Measurements from ENCODE around the gene KRTAP4-6. TPM values are rescaled to one million over a fixed set of nuclear protein-coding genes. Genes with fewer than 3 reads are reported as not detected.
"Not testable (repeated sequence)": the region's sequence is repeated elsewhere in the genome, so short reads cannot be mapped to it uniquely, and the experiment has no call there.

The KRTAP4-6 gene
- total RNA-seq, 1 donor from 2014 or later = not detected

- Histone ChIP-seq H3K27me3 (ENCODE audit: control insufficient read depth, insufficient read depth, low read length) (no peaks in the 10 kb centered on the region), H3K36me3 (ENCODE audit: control insufficient read depth, insufficient read depth, low read length) (no peaks in the 10 kb centered on the region), H3K4me3 (ENCODE audit: low read depth, low read length) (no peak within 1 kb of the TSS)
- no peak for DNase-seq (ENCODE audit: low read depth)
- TF ChIP-seq CTCF (IDR thresholded peaks at IDR 0.05; ENCODE audit: insufficient read depth, low read length, poor library complexity, severe bottlenecking) = no peak
These were observed 38.6 kb downstream of the KRTAP4-6 start, which contains the start of gene KRTAP4-16 for GRCh38 chr17:41101586-41102259. KRTAP4-16 (minus strand) TSS chr17:41102209; CDS start chr17:41102209, 0 bp downstream.

DNA sequence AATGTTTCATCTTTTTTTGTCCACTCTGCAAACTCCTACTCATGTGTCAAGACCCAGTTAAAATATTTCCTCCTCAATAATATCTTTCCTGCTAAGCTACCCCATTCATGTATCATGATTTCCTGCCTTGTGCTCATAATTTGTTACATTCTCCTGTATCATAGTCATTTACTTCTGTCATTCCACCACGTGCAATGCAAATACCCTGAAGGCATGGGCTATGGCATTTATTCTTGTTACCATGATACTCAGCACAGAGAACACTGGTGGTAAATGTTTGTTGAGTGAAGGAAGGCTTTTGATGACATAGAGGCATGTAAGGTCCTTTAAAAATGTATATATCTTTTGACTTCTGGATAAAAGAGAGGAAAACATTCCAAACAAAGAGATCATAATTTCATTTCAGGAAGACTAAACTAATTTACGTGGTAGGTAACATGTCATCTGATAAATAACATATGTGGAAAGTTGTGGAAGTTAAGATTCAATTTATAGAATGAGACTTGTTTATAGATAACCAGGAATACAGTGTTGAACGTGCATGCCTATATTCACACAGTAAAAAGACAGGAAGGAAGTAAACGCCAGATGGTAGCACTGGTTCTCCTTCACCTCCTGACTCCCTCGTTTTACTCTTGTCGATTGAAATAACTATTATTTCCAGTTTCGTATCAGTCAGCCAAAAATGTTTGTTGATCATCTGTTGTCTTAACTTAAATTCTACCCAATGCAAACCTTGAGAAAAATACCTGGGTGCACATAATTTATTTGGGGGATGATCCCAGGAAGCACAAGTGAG is 40.5 kb downstream of the KRTAP4-6 start:
- not testable (repeated sequence) for DNase-seq (ENCODE audit: low read depth); H3K27me3 ChIP-seq (ENCODE audit: control insufficient read depth, insufficient read depth, low read length); H3K36me3 ChIP-seq (ENCODE audit: control insufficient read depth, insufficient read depth, low read length)

GRCh38 chr17:41098481-41098880 is 41.9 kb downstream of the KRTAP4-6 start:
- Histone ChIP-seq H3K36me3 (ENCODE audit: control insufficient read depth, insufficient read depth, low read length) (no peaks in the 10 kb centered on the region), H3K4me3 (ENCODE audit: low read depth, low read length) (no peak overlapping the region), H3K27me3 (ENCODE audit: control insufficient read depth, insufficient read depth, low read length) (no peaks in the 10 kb centered on the region)
- TF ChIP-seq CTCF (IDR thresholded peaks at IDR 0.05; ENCODE audit: insufficient read depth, low read length, poor library complexity, severe bottlenecking) = no peak
- DNase-seq (ENCODE audit: low read depth) = no peak

More for the DNA sequence above, 40.5 kb downstream of the KRTAP4-6 start:
- not testable (repeated sequence) for H3K4me3 ChIP-seq (ENCODE audit: low read depth, low read length)

- DNase-seq (ENCODE audit: low read depth) = no peak
- no peak for TF ChIP-seq CTCF (IDR thresholded peaks at IDR 0.05; ENCODE audit: insufficient read depth, low read length, poor library complexity, severe bottlenecking)
- H3K36me3 ChIP-seq (ENCODE audit: control insufficient read depth, insufficient read depth, low read length) = no peaks in the 10 kb centered on the region
- no peaks in the 10 kb centered on the region for H3K27me3 ChIP-seq (ENCODE audit: control insufficient read depth, insufficient read depth, low read length)
- H3K4me3 ChIP-seq (ENCODE audit: low read depth, low read length) = no peak within 1 kb of the TSS
These were observed 42.3 kb downstream of the KRTAP4-6 start, which contains the start of gene KRTAP4-8 for GRCh38 chr17:41098042-41098441. KRTAP4-8 (minus strand) TSS chr17:41098142; CDS start chr17:41098084, 58 bp downstream.

DNA sequence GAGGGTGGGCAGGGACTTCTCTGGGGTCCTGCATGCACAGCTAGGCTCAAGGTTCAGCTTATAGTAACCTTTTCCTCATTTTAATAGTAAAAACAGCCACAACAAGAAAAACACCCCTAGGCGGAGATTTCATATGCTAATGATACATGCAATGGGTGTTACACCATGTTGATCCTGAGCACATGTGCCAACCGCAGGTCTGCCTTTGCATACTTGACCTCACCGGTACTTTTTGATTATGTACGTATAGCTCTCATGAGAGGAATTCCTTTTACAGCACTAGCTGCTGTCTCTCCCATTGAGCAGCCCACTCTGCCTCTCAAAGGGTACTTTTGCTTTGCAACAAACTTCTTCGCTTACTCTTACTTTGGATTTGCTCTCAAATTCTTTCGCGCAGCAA is 44.3 kb downstream of the KRTAP4-6 start:
- H3K36me3 ChIP-seq (ENCODE audit: control insufficient read depth, insufficient read depth, low read length) = no peaks in the 10 kb centered on the region
- TF ChIP-seq CTCF (IDR thresholded peaks at IDR 0.05; ENCODE audit: insufficient read depth, low read length, poor library complexity, severe bottlenecking) = no peak
- H3K27me3 ChIP-seq (ENCODE audit: control insufficient read depth, insufficient read depth, low read length) = no peaks in the 10 kb centered on the region
- DNase-seq (ENCODE audit: low read depth) = no peak
- no peak overlapping the region for H3K4me3 ChIP-seq (ENCODE audit: low read depth, low read length)

Other genes starting within 250 kb of the KRTAP4-6 start
- gene KRT23, start 202.9 kb downstream of the KRTAP4-6 start, total RNA-seq = 24.2 and 25.9 TPM in 2 replicates
- gene KRT39, start 173.6 kb downstream of the KRTAP4-6 start, total RNA-seq = not detected in 2 replicates
- not detected in 2 replicates for gene KRT40, start 156.2 kb downstream of the KRTAP4-6 start, total RNA-seq
- gene KRTAP3-3, start 146.4 kb downstream of the KRTAP4-6 start, total RNA-seq = not detected in 2 replicates
- gene KRTAP3-2, start 140.6 kb downstream of the KRTAP4-6 start, total RNA-seq = not detected in 2 replicates
- gene KRTAP3-1, start 131.4 kb downstream of the KRTAP4-6 start, total RNA-seq = not detected in 2 replicates
- not detected in 2 replicates for gene KRTAP1-5, start 113.3 kb downstream of the KRTAP4-6 start, total RNA-seq
- gene KRTAP1-4, start 110.3 kb downstream of the KRTAP4-6 start, total RNA-seq = not detected in 2 replicates
- not detected in 2 replicates for gene KRTAP1-3, start 105.7 kb downstream of the KRTAP4-6 start, total RNA-seq
- gene KRTAP1-1, start 99.1 kb downstream of the KRTAP4-6 start, total RNA-seq = not detected in 2 replicates
- gene KRTAP2-1, start 93.2 kb downstream of the KRTAP4-6 start, total RNA-seq = not detected in 2 replicates
- not detected in 2 replicates for gene KRTAP2-2, start 85.3 kb downstream of the KRTAP4-6 start, total RNA-seq
- 4.3 and 5.2 TPM in 2 replicates for gene KRTAP2-3, start 80.4 kb downstream of the KRTAP4-6 start, total RNA-seq
- not detected in 2 replicates for gene KRTAP2-4, start 74.7 kb downstream of the KRTAP4-6 start, total RNA-seq
- not detected in 2 replicates for gene KRTAP4-7, start 56.4 kb downstream of the KRTAP4-6 start, total RNA-seq
- gene KRTAP4-8, start 42.4 kb downstream of the KRTAP4-6 start, total RNA-seq = not detected in 2 replicates
- gene KRTAP4-16, start 38.3 kb downstream of the KRTAP4-6 start, total RNA-seq = not detected in 2 replicates
- not detected in 2 replicates for gene KRTAP4-9, start 35.2 kb downstream of the KRTAP4-6 start, total RNA-seq
- gene KRTAP4-11, start 22.2 kb downstream of the KRTAP4-6 start, total RNA-seq = not detected in 2 replicates
- gene KRTAP4-12, start 16.4 kb downstream of the KRTAP4-6 start, total RNA-seq = not detected in 2 replicates
- not detected in 2 replicates for gene KRTAP4-5, start 9.3 kb upstream of the KRTAP4-6 start, total RNA-seq
- not detected in 2 replicates for gene KRTAP4-4, start 20.2 kb upstream of the KRTAP4-6 start, total RNA-seq
- not detected in 2 replicates for gene KRTAP4-3, start 27.7 kb upstream of the KRTAP4-6 start, total RNA-seq
- not detected in 2 replicates for gene KRTAP4-2, start 37.7 kb upstream of the KRTAP4-6 start, total RNA-seq
- not detected in 2 replicates for gene KRTAP4-1, start 44.4 kb upstream of the KRTAP4-6 start, total RNA-seq
- gene KRTAP9-1, start 49.3 kb upstream of the KRTAP4-6 start, total RNA-seq = not detected in 2 replicates
- gene KRTAP9-2, start 86.1 kb upstream of the KRTAP4-6 start, total RNA-seq = not detected in 2 replicates
- not detected in 2 replicates for gene KRTAP9-3, start 91.9 kb upstream of the KRTAP4-6 start, total RNA-seq
- not detected in 2 replicates for gene KRTAP9-8, start 97.5 kb upstream of the KRTAP4-6 start, total RNA-seq
- gene KRTAP9-4, start 109.1 kb upstream of the KRTAP4-6 start, total RNA-seq = not detected in 2 replicates
- not detected in 2 replicates for gene KRTAP9-9, start 114.8 kb upstream of the KRTAP4-6 start, total RNA-seq
- not detected in 2 replicates for gene KRTAP9-6, start 124.8 kb upstream of the KRTAP4-6 start, total RNA-seq
- not detected in 2 replicates for gene KRTAP9-7, start 135.2 kb upstream of the KRTAP4-6 start, total RNA-seq
- gene KRTAP29-1, start 162.3 kb upstream of the KRTAP4-6 start, total RNA-seq = not detected in 2 replicates
- not detected in 2 replicates for gene KRTAP16-1, start 168.8 kb upstream of the KRTAP4-6 start, total RNA-seq
- gene KRTAP17-1, start 175.2 kb upstream of the KRTAP4-6 start, total RNA-seq = not detected in 2 replicates
- not detected in 2 replicates for gene KRT33A, start 210.3 kb upstream of the KRTAP4-6 start, total RNA-seq
- gene KRT33B, start 229.3 kb upstream of the KRTAP4-6 start, total RNA-seq = 0.17 TPM in 1 of 2 replicates, not detected in the other
- gene KRT34, start 241.8 kb upstream of the KRTAP4-6 start, total RNA-seq = 2.5 and 5.5 TPM in 2 replicates